NCI-H1694 treated with DMSO at 0.1 percent for 48 hours (cell line): ENCODE results near the gene PHF14.
A peak's percentile ranks its signal among the peaks of the same experiment; 100 is the strongest.
"Not testable (repeated sequence)": the region's sequence is repeated elsewhere in the genome, so short reads cannot be mapped to it uniquely, and the experiment has no call there.

ENCODE experiments used
- DNase-seq: peaks from one replicate; lab custom pipeline; 2025; lab: John Stamatoyannopoulos, UW

Gene PHF14

GRCh38 chr7:10973061-10973941 lies at the start of gene PHF14:
PHF14 (plus strand) TSS chr7:10973872; CDS start chr7:10974324, 452 bp downstream.
- DNase-seq = peak; percentile 97

- no peak for DNase-seq
These were observed 49.3 kb upstream of the PHF14 start for GRCh38 chr7:10924370-10924769.

- not testable (repeated sequence) for DNase-seq
These were observed 45.5 kb upstream of the PHF14 start for GRCh38 chr7:10928203-10928602.

- no peak for DNase-seq
These were observed 43.1 kb upstream of the PHF14 start for GRCh38 chr7:10930551-10930950.

GRCh38 chr7:10931161-10931560 lies 42.5 kb upstream of the PHF14 start:
- DNase-seq = no peak

GRCh38 chr7:10934292-10934691 lies 39.4 kb upstream of the PHF14 start:
- no peak for DNase-seq

GRCh38 chr7:10939237-10939910 lies 34.3 kb upstream of the PHF14 start:
- DNase-seq = no peak

GRCh38 chr7:10939911-10940703 lies 33.6 kb upstream of the PHF14 start:
- peak; percentile 98 for DNase-seq

GRCh38 chr7:10940704-10941355 lies 32.8 kb upstream of the PHF14 start:
- DNase-seq = no peak

GRCh38 chr7:10950494-10950893 lies 23.2 kb upstream of the PHF14 start:
- DNase-seq = no peak

GRCh38 chr7:10950974-10951578 lies 22.6 kb upstream of the PHF14 start:
- not testable (repeated sequence) for DNase-seq

- DNase-seq = no peak
These were observed 21.1 kb upstream of the PHF14 start for GRCh38 chr7:10952588-10952987.

- not testable (repeated sequence) for DNase-seq
These were observed 20.5 kb upstream of the PHF14 start for GRCh38 chr7:10953078-10953750.

GRCh38 chr7:10956528-10956927 lies 17.1 kb upstream of the PHF14 start:
- DNase-seq = no peak

- not testable (repeated sequence) for DNase-seq
These were observed 13.4 kb upstream of the PHF14 start for GRCh38 chr7:10960242-10960641.

GRCh38 chr7:10965016-10965415 lies 8.7 kb upstream of the PHF14 start:
- not testable (repeated sequence) for DNase-seq

GRCh38 chr7:10972174-10972573 lies 1.5 kb upstream of the PHF14 start:
- no peak for DNase-seq

- peak; percentile 37 for DNase-seq
These were observed 555 bp downstream of the PHF14 start for GRCh38 chr7:10973942-10974911.

GRCh38 chr7:10977113-10977512 lies 3.4 kb downstream of the PHF14 start:
- no peak for DNase-seq

GRCh38 chr7:10981317-10981716 lies 7.6 kb downstream of the PHF14 start:
- DNase-seq = no peak
